Measurements from ENCODE around the gene SELENOS.

- TF ChIP-seq CTCF (IDR thresholded peaks at IDR 0.05; ENCODE audit: poor library complexity) (no peak), EZH2phosphoT487 (IDR thresholded peaks at IDR 0.05; ENCODE audit: low read depth, severe bottlenecking, unreplicated experiment) (no peak), EZH2 (IDR thresholded peaks at IDR 0.05; ENCODE audit: borderline replicate concordance) (no peak)
Measured at GRCh38 chr15:101239724-101240136, 37.6 kb downstream of the SELENOS start.

Measured in hepatocyte (in vitro differentiated cells).